ENCODE measurements around the gene OR52L1.

DNA sequence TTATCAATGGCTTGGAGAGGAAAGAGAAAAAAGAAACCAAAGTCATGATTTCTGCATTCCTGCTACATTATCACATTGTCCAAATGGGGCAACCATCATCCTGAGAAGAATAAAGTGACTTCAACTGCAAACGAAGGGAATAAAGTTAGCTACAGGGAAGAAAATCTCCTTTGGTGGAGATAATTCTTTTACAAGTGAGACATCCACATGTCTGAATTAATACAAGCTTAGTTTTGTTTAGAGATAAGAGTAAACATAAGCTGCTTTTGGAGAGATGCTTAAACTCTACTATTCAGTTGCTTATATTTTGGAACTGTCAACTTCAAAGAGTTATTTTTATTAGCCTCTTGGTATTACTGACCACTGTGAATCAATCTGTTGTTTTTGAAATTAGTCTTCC lies at the start of gene OR52L1:
- TF ChIP-seq, protein P1, sequence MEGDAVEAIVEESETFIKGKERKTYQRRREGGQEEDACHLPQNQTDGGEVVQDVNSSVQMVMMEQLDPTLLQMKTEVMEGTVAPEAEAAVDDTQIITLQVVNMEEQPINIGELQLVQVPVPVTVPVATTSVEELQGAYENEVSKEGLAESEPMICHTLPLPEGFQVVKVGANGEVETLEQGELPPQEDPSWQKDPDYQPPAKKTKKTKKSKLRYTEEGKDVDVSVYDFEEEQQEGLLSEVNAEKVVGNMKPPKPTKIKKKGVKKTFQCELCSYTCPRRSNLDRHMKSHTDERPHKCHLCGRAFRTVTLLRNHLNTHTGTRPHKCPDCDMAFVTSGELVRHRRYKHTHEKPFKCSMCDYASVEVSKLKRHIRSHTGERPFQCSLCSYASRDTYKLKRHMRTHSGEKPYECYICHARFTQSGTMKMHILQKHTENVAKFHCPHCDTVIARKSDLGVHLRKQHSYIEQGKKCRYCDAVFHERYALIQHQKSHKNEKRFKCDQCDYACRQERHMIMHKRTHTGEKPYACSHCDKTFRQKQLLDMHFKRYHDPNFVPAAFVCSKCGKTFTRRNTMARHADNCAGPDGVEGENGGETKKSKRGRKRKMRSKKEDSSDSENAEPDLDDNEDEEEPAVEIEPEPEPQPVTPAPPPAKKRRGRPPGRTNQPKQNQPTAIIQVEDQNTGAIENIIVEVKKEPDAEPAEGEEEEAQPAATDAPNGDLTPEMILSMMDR (IDR thresholded peaks at IDR 0.05), result no peak
- no peak for TF ChIP-seq POLR2A (IDR thresholded peaks at IDR 0.05)
